HAP-1 (cell line): ENCODE data around the gene SCG2.

Source experiments
- DNase-seq, 2 experiments: peaks; one replicate each; pipeline ENCODE4 v3.0.0-alpha.2; 2016 to 2020; ENCODE audit warnings: low spot score in 2 of 2
- H3K27me3 ChIP-seq: fragments of 250-450 bp; sonication (Bioruptor Pico); 2 replicates; pipeline ENCODE4 v1.5.1; 2020; ENCODE audit warnings: low read depth, mild to moderate bottlenecking, moderate library complexity
- H3K36me3 ChIP-seq: fragments of 250-450 bp; sonication (Bioruptor Pico); replicated peaks from 2 replicates; pipeline ENCODE4 v1.5.1; 2020; ENCODE audit warnings: mild to moderate bottlenecking
- H3K4me1 ChIP-seq: fragments of 250-450 bp; sonication (Bioruptor Pico); 2 replicates; pipeline ENCODE4 v1.5.1; 2020; ENCODE audit warnings: mild to moderate bottlenecking
- H3K4me3 ChIP-seq: fragments of 250-450 bp; sonication (Bioruptor Pico); 2 replicates; pipeline ENCODE4 v1.5.1; 2020; ENCODE audit warnings: mild to moderate bottlenecking, moderate library complexity
- H3K9me3 ChIP-seq: fragments of 250-450 bp; sonication (Bioruptor Pico); 2 replicates; pipeline ENCODE4 v1.5.1; 2020; ENCODE audit warnings: mild to moderate bottlenecking, moderate library complexity
- in situ Hi-C: fragments of 300-500 bp; cut with MboI; formaldehyde crosslinking; loops from 3 replicates; pipeline ENCODE4 v1.14.3; 2020; ENCODE audit warnings: low sequenced_read_pairs, inconsistent platforms, mixed read lengths

SCG2 gene

GRCh38 chr2:223625652-223626051, 23.5 kb upstream of the SCG2 start:
- no peak for DNase-seq
- H3K4me1 ChIP-seq: no peaks in the 10 kb centered on the region
- no peaks in the 10 kb centered on the region for H3K9me3 ChIP-seq
- H3K27me3 ChIP-seq: no peaks in the 10 kb centered on the region
- in situ Hi-C loops: no loop called here
- H3K4me3 ChIP-seq: no peak overlapping the region
- H3K36me3 ChIP-seq: no peaks in the 10 kb centered on the region

GRCh38 chr2:223621901-223622300, 19.7 kb upstream of the SCG2 start:
- H3K4me3 ChIP-seq: no peak overlapping the region
- H3K27me3 ChIP-seq: no peaks in the 10 kb centered on the region
- no peak for DNase-seq
- H3K9me3 ChIP-seq: no peaks in the 10 kb centered on the region
- H3K36me3 ChIP-seq: no peaks in the 10 kb centered on the region
- H3K4me1 ChIP-seq: peaks cover 21% of the 10 kb centered on the region
- in situ Hi-C loops: no loop called here

GRCh38 chr2:223619486-223620129, 17.4 kb upstream of the SCG2 start:
- Histone ChIP-seq H3K4me3 (no peak overlapping the region), H3K27me3 (no peaks in the 10 kb centered on the region), H3K4me1 (peaks cover 21% of the 10 kb centered on the region), H3K36me3 (no peaks in the 10 kb centered on the region), H3K9me3 (peaks cover 4% of the 10 kb centered on the region; the same call in 1 of the 2 replicates)
- in situ Hi-C loops: no loop called here
- no peak for DNase-seq

- Histone ChIP-seq H3K9me3 (peaks cover 4% of the 10 kb centered on the region), H3K27me3 (no peaks in the 10 kb centered on the region), H3K4me3 (no peak overlapping the region), H3K36me3 (no peaks in the 10 kb centered on the region), H3K4me1 (peaks cover 31% of the 10 kb centered on the region)
- in situ Hi-C loops: no loop called here
- peak; percentile 92 to 99 for DNase-seq
Observed at GRCh38 chr2:223618172-223619035, 16.2 kb upstream of the SCG2 start.

- H3K9me3 ChIP-seq: peaks cover 4% of the 10 kb centered on the region
- DNase-seq: no peak
- in situ Hi-C loops: no loop called here
- no peaks in the 10 kb centered on the region for H3K36me3 ChIP-seq
- no peaks in the 10 kb centered on the region for H3K27me3 ChIP-seq
- no peak overlapping the region for H3K4me3 ChIP-seq
- peaks cover 41% of the 10 kb centered on the region for H3K4me1 ChIP-seq
Observed at GRCh38 chr2:223614534-223614933, 12.4 kb upstream of the SCG2 start.

GRCh38 chr2:223613017-223613950, 11.1 kb upstream of the SCG2 start:
- Histone ChIP-seq H3K36me3 (no peaks in the 10 kb centered on the region), H3K4me1 (peaks cover 30% of the 10 kb centered on the region), H3K27me3 (no peaks in the 10 kb centered on the region), H3K9me3 (peaks cover 4% of the 10 kb centered on the region), H3K4me3 (peak overlapping the region; percentile 19)
- in situ Hi-C loops: no loop called here
- peak; percentile 88 to 92 for DNase-seq

- H3K36me3 ChIP-seq: no peaks in the 10 kb centered on the region
- H3K4me3 ChIP-seq: peak overlapping the region; percentile 19
- peaks cover 26% of the 10 kb centered on the region for H3K4me1 ChIP-seq
- in situ Hi-C loops: no loop called here
- DNase-seq: no peak
- H3K9me3 ChIP-seq: peaks cover 4% of the 10 kb centered on the region
- H3K27me3 ChIP-seq: no peaks in the 10 kb centered on the region
Observed at GRCh38 chr2:223612501-223612900, 10.3 kb upstream of the SCG2 start.

- no peak for DNase-seq
- Histone ChIP-seq H3K36me3 (no peaks in the 10 kb centered on the region), H3K4me1 (peaks cover 34% of the 10 kb centered on the region), H3K9me3 (peaks cover 4% of the 10 kb centered on the region), H3K27me3 (no peaks in the 10 kb centered on the region), H3K4me3 (no peak overlapping the region)
- in situ Hi-C loops: no loop called here
Observed at GRCh38 chr2:223611061-223611460, 8.9 kb upstream of the SCG2 start.

- H3K36me3 ChIP-seq: no peaks in the 10 kb centered on the region
- H3K4me1 ChIP-seq: peaks cover 31% of the 10 kb centered on the region
- H3K4me3 ChIP-seq: no peak overlapping the region
- in situ Hi-C loops: no loop called here
- H3K9me3 ChIP-seq: no peaks in the 10 kb centered on the region
- DNase-seq: no peak
- H3K27me3 ChIP-seq: no peaks in the 10 kb centered on the region
Observed at GRCh38 chr2:223607476-223607875, 5.3 kb upstream of the SCG2 start.

GRCh38 chr2:223606946-223607345, 4.8 kb upstream of the SCG2 start:
- no peak overlapping the region for H3K4me3 ChIP-seq
- H3K4me1 ChIP-seq: peaks cover 28% of the 10 kb centered on the region
- no peaks in the 10 kb centered on the region for H3K27me3 ChIP-seq
- H3K9me3 ChIP-seq: no peaks in the 10 kb centered on the region
- in situ Hi-C loops: no loop called here
- peak in 1 of 2 experiments; percentile 57 for DNase-seq
- H3K36me3 ChIP-seq: no peaks in the 10 kb centered on the region

- no peak for DNase-seq
- peaks cover 28% of the 10 kb centered on the region for H3K4me1 ChIP-seq
- H3K27me3 ChIP-seq: peaks cover 7% of the 10 kb centered on the region; the same call in 1 of the 2 replicates
- no peaks in the 10 kb centered on the region for H3K9me3 ChIP-seq
- no peaks in the 10 kb centered on the region for H3K36me3 ChIP-seq
- in situ Hi-C loops: no loop called here
- H3K4me3 ChIP-seq: no peak overlapping the region
Observed at GRCh38 chr2:223604231-223604630, 2.1 kb upstream of the SCG2 start.

- H3K9me3 ChIP-seq: no peaks in the 10 kb centered on the region
- DNase-seq: peak in 1 of 2 experiments; percentile 64
- H3K4me1 ChIP-seq: peaks cover 28% of the 10 kb centered on the region
- peaks cover 14% of the 10 kb centered on the region; the same call in 1 of the 2 replicates for H3K27me3 ChIP-seq
- no peak overlapping the region for H3K4me3 ChIP-seq
- in situ Hi-C loops: no loop called here
- no peaks in the 10 kb centered on the region for H3K36me3 ChIP-seq
Observed at GRCh38 chr2:223602972-223603371, 811 bp upstream of the SCG2 start.

GRCh38 chr2:223601018-223601417, 1.1 kb downstream of the SCG2 start:
- H3K9me3 ChIP-seq: no peaks in the 10 kb centered on the region
- peaks cover 14% of the 10 kb centered on the region; the same call in 1 of the 2 replicates for H3K27me3 ChIP-seq
- DNase-seq: no peak
- peaks cover 13% of the 10 kb centered on the region for H3K4me1 ChIP-seq
- no peaks in the 10 kb centered on the region for H3K36me3 ChIP-seq
- no peak overlapping the region for H3K4me3 ChIP-seq
- in situ Hi-C loops: no loop called here
